Vagina (tissue), 2 donors: ENCODE results near the gene HMCN2. TPM values are rescaled to one million over a fixed set of nuclear protein-coding genes. Genes with fewer than 3 reads are reported as not detected.

Experiments
- DNase-seq, 2 donors: peaks; one replicate each; pipeline ENCODE4 v3.0.0-alpha.2; 2017; ENCODE audit errors: extremely low spot score in 2 of 2
- H3K27ac ChIP-seq: fragments of 200-600 bp; sonication (generic); one replicate; pipeline ENCODE4 v1.5.1; 2019
- H3K27me3 ChIP-seq: fragments of 200-600 bp; sonication (generic); one replicate; pipeline ENCODE4 v1.5.1; 2019
- H3K36me3 ChIP-seq, 2 donors: fragments of 200-600 bp; sonication (generic); one replicate each; pipeline ENCODE4 v1.5.1; 2017 to 2019
- H3K4me1 ChIP-seq: fragments of 200-600 bp; sonication (generic); one replicate; pipeline ENCODE4 v1.5.1; 2019
- H3K4me3 ChIP-seq, 2 donors: fragments of 200-600 bp; sonication (generic); 1 replicate in 1 of 2; 2 replicates in 1 of 2; pipeline ENCODE4 v1.5.1; 2016 to 2019
- H3K9me3 ChIP-seq: fragments of 200-600 bp; sonication (generic); one replicate; pipeline ENCODE4 v1.5.1; 2019
- POLR2A ChIP-seq, 2 donors: fragments of 450-650 bp; IDR thresholded peaks; one replicate each; pipeline ENCODE4 v1.6.1; 2017; ENCODE audit warnings: antibody characterized with exemption in 2 of 2, mild to moderate bottlenecking in 2 of 2, moderate library complexity in 2 of 2
- POLR2AphosphoS5 ChIP-seq, 2 donors: sonication (generic); formaldehyde crosslinking; IDR thresholded peaks; one replicate each; pipeline ENCODE4 v1.9.0; 2017; ENCODE audit warnings: antibody characterized with exemption in 2 of 2, mild to moderate bottlenecking in 2 of 2, low read depth in 1 of 2; ENCODE audit not compliant: insufficient read depth in 1 of 2
- intact Hi-C: fragments of 100-400 bp; cut with DNase I; formaldehyde crosslinking; loops from one replicate; pipeline ENCODE4 v1.15.1; 2023
- total RNA-seq: library from RNA; depleted of rRNA; stranded (reverse); fragments of >200 nt; gene quantifications from one replicate; pipeline ENCODE4 v1.2.3, GENCODE V29; 2016
- TF ChIP-seq, protein P1 (sequence below), 3 experiments: fragments of 450-650 bp in 2 of 3; fragments of 200-600 bp in 1 of 3; sonication (generic) in 1 of 3; IDR thresholded peaks; one replicate each; pipeline ENCODE4 v1.5.1; 2017 to 2019; ENCODE audit warnings: antibody characterized with exemption in 3 of 3, mild to moderate bottlenecking in 2 of 3, moderate library complexity in 2 of 3

HMCN2 gene
- total RNA-seq, 1 donor from 2014 or later = 5.2 TPM

- H3K4me1 ChIP-seq = peaks cover 40% of the 10 kb centered on the region
- H3K27ac ChIP-seq = peak overlapping the region; percentile 71
- no peaks in the 10 kb centered on the region for H3K36me3 ChIP-seq
- intact Hi-C loops = loop anchor here (5.0 kb wide), 1 partner anchor 38 kb away; no protein-coding TSS in a partner anchor
- H3K4me3 ChIP-seq = no peak overlapping the region
- DNase-seq = no peak
- H3K27me3 ChIP-seq = no peaks in the 10 kb centered on the region
- no peaks in the 10 kb centered on the region for H3K9me3 ChIP-seq
- TF ChIP-seq POLR2A (IDR thresholded peaks at IDR 0.05) (no peak), POLR2AphosphoS5 (IDR thresholded peaks at IDR 0.05; ENCODE audit: insufficient read depth in 1 of 2, low read depth in 1 of 2) (no peak)
- TF ChIP-seq, protein P1, sequence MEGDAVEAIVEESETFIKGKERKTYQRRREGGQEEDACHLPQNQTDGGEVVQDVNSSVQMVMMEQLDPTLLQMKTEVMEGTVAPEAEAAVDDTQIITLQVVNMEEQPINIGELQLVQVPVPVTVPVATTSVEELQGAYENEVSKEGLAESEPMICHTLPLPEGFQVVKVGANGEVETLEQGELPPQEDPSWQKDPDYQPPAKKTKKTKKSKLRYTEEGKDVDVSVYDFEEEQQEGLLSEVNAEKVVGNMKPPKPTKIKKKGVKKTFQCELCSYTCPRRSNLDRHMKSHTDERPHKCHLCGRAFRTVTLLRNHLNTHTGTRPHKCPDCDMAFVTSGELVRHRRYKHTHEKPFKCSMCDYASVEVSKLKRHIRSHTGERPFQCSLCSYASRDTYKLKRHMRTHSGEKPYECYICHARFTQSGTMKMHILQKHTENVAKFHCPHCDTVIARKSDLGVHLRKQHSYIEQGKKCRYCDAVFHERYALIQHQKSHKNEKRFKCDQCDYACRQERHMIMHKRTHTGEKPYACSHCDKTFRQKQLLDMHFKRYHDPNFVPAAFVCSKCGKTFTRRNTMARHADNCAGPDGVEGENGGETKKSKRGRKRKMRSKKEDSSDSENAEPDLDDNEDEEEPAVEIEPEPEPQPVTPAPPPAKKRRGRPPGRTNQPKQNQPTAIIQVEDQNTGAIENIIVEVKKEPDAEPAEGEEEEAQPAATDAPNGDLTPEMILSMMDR (IDR thresholded peaks at IDR 0.05) = no peak
Observed at GRCh38 chr9:130289711-130290241, 24.2 kb downstream of the HMCN2 start.

- intact Hi-C loops = loop anchor here (5.0 kb wide), 1 partner anchor 37 kb away; no protein-coding TSS in a partner anchor
Observed at GRCh38 chr9:130290291-130291181, 25.0 kb downstream of the HMCN2 start.

DNA sequence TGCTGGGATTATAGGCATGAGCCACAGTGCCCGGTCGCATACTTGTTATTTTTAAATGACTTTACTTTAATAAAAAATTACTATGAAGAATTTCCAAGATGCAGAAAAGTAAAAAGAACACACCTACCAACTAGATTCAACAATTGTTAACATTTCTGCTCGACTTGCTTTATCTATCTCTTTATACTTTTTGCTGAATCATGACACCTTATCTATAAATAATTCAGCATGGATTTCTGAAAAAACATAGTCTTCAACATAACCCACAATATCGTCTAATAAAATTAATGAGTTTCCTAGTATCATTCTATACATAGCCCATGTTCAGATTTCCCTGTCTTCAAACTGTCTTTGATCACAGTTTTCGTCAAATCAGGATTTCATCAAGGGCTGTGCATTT, 25.9 kb downstream of the HMCN2 start:
- H3K4me3 ChIP-seq = no peak overlapping the region
- no peak for DNase-seq
- TF ChIP-seq POLR2AphosphoS5 (IDR thresholded peaks at IDR 0.05; ENCODE audit: insufficient read depth in 1 of 2, low read depth in 1 of 2) = no peak
- TF ChIP-seq POLR2A (IDR thresholded peaks at IDR 0.05) = no peak
- TF ChIP-seq, protein P1 (IDR thresholded peaks at IDR 0.05) = no peak
- peaks cover 40% of the 10 kb centered on the region for H3K4me1 ChIP-seq
- no peaks in the 10 kb centered on the region for H3K9me3 ChIP-seq
- H3K27ac ChIP-seq = peak overlapping the region; percentile 71
- H3K27me3 ChIP-seq = no peaks in the 10 kb centered on the region
- H3K36me3 ChIP-seq = no peaks in the 10 kb centered on the region
- intact Hi-C loops = loop anchor here (5.0 kb wide), 1 partner anchor 36 kb away; no protein-coding TSS in a partner anchor

More at GRCh38 chr9:130290291-130291181, 25.0 kb downstream of the HMCN2 start:
- DNase-seq = peak in 1 of 2 donors; percentile 98
- H3K9me3 ChIP-seq = no peaks in the 10 kb centered on the region
- no peak overlapping the region for H3K4me3 ChIP-seq
- peak overlapping the region; percentile 71 for H3K27ac ChIP-seq
- peaks cover 40% of the 10 kb centered on the region for H3K4me1 ChIP-seq
- H3K36me3 ChIP-seq = no peaks in the 10 kb centered on the region
- no peak for TF ChIP-seq POLR2A (IDR thresholded peaks at IDR 0.05)
- peak in 1 of 2 donors; percentile 87 for TF ChIP-seq POLR2AphosphoS5 (IDR thresholded peaks at IDR 0.05; ENCODE audit: insufficient read depth in 1 of 2, low read depth in 1 of 2)
- H3K27me3 ChIP-seq = no peaks in the 10 kb centered on the region

DNA sequence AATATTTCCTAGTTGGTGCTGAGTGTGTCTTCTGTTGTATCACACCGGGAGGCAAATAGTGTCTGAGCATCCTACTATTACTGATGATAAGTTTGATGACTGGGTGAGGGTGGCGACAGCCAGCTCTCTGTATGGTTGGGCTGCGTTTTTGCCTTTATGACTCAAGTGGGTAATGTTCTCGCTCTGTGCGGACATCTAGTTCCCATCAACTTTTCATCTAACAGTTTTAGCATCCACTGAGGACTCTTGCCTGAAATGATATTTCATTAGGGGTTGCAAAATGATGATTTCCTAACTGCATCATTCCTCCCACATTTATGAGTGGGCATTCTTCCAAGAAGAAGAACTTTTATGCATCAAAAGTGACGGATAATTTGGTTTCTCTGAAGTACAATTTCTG, 26.5 kb downstream of the HMCN2 start:
- peak overlapping the region; percentile 71 for H3K27ac ChIP-seq
- H3K36me3 ChIP-seq = no peaks in the 10 kb centered on the region
- no peak for DNase-seq
- H3K4me1 ChIP-seq = peaks cover 42% of the 10 kb centered on the region
- intact Hi-C loops = loop anchor here (1.0 to 5.0 kb wide), 2 partner anchors 8 to 35 kb away; no protein-coding TSS in a partner anchor
- no peaks in the 10 kb centered on the region for H3K27me3 ChIP-seq
- H3K9me3 ChIP-seq = no peaks in the 10 kb centered on the region
- TF ChIP-seq, protein P1 (IDR thresholded peaks at IDR 0.05) = no peak
- TF ChIP-seq POLR2AphosphoS5 (IDR thresholded peaks at IDR 0.05; ENCODE audit: insufficient read depth in 1 of 2, low read depth in 1 of 2) = peak; percentile 30 to 66
- no peak overlapping the region for H3K4me3 ChIP-seq

DNA sequence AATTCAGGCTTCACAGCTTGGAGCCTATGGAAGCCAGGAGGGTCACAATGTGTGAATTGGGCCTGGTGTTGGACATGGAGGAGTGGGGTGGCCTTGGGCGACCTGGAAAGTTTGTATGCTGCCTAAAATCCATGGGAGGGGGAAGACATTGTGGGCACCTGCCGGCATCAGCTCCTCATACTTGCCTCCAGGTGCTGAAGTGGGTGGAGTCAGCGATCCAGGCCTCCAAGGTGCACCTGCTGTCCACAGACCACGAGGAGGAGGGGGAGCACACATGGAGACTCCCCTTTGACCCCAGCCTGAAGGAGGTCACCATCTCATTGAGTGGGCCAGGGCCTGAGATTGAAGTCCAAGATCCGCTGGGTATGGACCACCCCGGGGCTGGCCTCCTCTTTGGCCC, 29.1 kb downstream of the HMCN2 start:
- Histone ChIP-seq H3K9me3 (no peaks in the 10 kb centered on the region), H3K27ac (no peak overlapping the region), H3K4me1 (peaks cover 37% of the 10 kb centered on the region), H3K4me3 (no peak overlapping the region), H3K27me3 (no peaks in the 10 kb centered on the region), H3K36me3 (no peaks in the 10 kb centered on the region)
- no peak for TF ChIP-seq POLR2AphosphoS5 (IDR thresholded peaks at IDR 0.05; ENCODE audit: insufficient read depth in 1 of 2, low read depth in 1 of 2)
- TF ChIP-seq, protein P1 (IDR thresholded peaks at IDR 0.05) = no peak
- TF ChIP-seq POLR2A (IDR thresholded peaks at IDR 0.05) = no peak
- intact Hi-C loops = loop anchor here (5.0 kb wide), 1 partner anchor 33 kb away; no protein-coding TSS in a partner anchor
- no peak for DNase-seq
